Activated CD8-positive, alpha-beta memory T cell treated with anti-CD3 and anti-CD28 coated beads, Interleukin-2, amount 50 U/mL, for 24 hours (primary cell): ENCODE results near the gene FADS3.

Source experiments
- DNase-seq: peaks from one replicate; pipeline ENCODE4 v3.0.0-alpha.2; 2020; ENCODE audit errors: extremely low read depth

Gene FADS3

GRCh38 chr11:61860054-61860903 is 31.1 kb downstream of the FADS3 start:
- no peak for DNase-seq

DNA sequence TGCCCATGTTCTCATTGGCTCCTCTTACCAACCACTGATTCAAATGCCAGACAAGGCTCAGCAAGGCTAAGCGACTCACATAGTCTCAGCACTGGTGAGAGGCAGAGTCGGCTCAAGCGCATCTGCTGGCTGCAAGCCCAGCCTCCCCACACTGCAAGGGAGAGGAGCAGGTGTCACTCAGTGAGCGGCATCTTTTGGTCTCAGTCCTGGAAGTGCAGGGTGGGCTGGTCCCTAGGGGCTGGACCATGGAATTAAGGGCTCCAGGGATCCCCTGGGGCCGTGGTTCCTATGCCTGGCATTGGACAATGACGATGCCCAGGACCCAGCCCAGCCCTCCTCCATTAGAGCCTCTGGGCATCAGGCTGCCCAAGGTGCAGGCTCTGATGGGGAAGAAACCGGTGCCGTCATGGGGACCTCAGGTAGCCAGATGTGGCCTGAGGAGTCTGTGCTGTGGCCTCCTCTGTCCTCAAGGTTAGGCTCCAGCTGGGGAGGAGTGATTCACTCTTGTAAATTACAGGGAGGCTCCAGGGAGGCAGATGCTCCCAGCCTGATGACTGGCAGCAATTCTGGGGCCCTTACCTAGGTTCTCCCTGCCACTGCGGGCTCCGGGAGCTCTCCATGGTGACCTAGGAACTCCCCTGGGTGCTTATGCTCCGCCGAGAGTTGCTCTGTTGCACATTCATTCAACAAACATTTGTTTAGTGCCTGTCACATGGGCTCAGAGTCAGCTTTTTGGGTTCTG is 35.2 kb downstream of the FADS3 start:
- no peak for DNase-seq

- no peak for DNase-seq
These were observed 36.2 kb downstream of the FADS3 start for GRCh38 chr11:61854966-61855714.

GRCh38 chr11:61854206-61854895 is 37.0 kb downstream of the FADS3 start:
- no peak for DNase-seq

- no peak for DNase-seq
These were observed 37.6 kb downstream of the FADS3 start for GRCh38 chr11:61853698-61854169.

DNA sequence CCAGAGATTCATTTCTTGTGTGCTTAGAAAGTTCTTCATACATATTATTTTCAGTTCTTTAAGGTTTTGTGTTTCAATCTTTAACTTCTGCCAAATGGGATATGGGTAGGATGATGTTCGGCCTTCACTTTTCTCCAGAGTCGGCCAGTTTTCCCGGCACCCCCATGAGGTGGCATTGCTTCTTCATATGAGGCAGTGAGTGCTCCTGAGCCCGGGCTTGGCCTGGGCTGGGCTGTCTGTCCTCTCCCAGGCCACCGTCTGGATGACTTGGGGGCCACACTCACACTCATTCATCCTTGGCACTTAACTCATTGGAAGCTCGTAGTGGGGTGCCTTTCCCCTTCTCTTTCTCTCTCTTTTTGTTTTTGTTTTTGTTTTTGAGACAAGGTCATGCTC is 39.4 kb downstream of the FADS3 start:
- no peak for DNase-seq

DNA sequence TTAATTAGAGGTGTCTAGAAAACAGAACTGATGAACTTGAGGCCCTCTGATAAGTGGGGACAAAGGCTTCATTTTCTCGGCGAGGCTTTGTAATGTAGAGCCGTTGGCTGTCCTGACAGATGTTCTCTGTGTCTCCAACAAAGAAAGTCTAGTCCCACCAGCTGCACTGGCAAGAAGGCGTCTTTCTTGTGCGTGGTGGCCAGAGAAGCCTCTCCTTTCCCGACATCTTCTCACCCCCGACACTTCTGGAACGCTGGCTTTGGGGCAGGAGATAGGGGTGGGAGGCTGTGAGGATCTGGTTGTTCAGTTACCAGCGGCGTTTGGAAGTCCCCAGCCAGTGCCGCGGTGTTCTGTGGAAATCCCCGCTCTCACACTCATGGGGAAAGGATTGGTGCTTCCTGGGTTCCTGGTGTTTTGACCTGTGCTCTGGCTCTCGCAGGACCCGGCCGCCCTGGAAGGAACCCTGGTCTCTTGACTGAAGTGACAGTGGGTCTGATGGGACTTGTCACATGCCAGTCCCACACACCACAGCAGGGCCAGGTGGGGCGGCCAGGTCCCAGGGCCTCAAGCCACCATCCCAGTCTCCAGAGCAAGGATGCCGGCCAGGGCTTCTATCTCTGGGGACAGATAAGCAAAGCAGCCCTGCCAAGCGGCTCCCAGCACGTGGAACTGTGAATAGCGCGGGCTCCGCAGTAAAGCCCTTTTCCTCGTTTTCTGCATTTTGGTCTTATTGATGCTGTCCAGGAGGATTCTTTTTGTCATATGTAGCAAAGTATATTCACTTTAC is 40.0 kb downstream of the FADS3 start:
- DNase-seq: no peak

DNA sequence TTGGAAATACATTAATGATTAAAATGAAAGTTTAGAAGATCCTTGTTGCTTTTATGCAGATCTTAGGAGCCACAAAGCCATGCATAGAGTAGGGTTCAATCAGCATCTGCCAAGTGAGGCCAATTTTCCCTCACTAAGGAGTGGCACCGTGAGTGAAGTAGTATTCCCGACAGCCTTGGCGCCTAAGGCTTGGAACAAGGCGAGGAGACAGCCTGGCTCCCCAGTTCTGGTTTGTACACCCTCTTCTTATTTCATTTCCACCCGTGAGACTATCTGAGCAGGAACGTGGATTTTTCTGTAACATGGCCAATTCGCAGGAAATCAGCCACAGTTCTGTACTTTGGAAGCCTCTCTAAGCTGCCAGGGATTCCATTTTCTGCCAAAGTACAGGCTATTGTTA is 40.7 kb downstream of the FADS3 start:
- DNase-seq: no peak

DNA sequence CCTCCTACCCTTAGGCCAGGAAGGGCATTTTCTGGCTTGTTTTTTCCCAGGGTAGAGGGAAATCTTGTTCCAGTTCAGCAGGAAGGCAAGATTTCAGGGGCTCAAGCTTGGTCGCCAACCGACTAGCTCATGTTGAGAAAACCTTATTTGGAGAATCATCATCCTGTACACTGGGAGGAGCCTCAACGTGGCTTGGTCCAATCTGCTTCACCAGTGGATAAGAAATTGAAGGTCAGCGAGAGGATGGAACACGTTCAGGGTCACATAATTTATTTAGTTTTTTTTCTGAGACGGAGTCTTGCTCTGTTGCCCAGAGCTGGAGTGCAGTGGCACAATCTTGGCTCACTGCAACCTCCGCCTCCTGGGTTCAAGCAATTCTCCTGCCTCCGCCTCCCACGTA is 42.7 kb downstream of the FADS3 start:
- DNase-seq: no peak

GRCh38 chr11:61847914-61848581 is 43.3 kb downstream of the FADS3 start:
- no peak for DNase-seq

GRCh38 chr11:61846362-61847020 is 44.9 kb downstream of the FADS3 start:
- no peak for DNase-seq

DNA sequence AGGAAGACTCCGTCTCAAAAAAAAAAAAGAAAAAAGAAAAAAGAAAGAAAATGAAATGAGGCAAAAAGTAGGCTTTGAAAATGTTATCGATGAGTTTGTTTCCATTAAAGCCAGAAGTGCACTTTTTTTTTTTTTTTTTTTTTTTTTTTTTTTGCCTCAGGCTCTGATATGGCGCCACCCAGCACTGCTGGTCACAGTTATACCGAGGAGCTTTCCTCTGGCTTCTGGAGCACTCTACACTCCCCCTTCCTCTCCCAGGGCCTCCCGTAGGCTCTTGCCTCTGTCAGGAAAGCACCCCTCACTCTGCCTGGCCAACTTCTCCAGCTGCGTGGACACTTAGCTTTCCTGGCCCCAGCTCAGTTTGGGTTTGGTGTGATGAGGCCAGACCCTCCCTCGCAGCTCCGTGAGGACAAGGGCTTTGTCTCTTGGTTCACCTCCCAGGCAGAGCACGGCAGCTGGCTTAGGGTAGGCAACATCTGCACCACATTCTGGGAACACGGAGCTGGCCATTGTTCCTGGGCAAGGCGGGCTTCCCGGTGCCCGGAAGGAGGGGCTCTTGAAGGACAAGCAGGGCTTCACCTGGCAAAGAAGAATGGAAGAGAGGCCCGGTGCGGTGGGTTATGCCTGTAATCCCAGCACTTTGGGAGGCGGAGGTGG is 46.3 kb downstream of the FADS3 start:
- no peak for DNase-seq

- no peak for DNase-seq
These were observed 48.9 kb downstream of the FADS3 start for GRCh38 chr11:61842528-61842820.

DNA sequence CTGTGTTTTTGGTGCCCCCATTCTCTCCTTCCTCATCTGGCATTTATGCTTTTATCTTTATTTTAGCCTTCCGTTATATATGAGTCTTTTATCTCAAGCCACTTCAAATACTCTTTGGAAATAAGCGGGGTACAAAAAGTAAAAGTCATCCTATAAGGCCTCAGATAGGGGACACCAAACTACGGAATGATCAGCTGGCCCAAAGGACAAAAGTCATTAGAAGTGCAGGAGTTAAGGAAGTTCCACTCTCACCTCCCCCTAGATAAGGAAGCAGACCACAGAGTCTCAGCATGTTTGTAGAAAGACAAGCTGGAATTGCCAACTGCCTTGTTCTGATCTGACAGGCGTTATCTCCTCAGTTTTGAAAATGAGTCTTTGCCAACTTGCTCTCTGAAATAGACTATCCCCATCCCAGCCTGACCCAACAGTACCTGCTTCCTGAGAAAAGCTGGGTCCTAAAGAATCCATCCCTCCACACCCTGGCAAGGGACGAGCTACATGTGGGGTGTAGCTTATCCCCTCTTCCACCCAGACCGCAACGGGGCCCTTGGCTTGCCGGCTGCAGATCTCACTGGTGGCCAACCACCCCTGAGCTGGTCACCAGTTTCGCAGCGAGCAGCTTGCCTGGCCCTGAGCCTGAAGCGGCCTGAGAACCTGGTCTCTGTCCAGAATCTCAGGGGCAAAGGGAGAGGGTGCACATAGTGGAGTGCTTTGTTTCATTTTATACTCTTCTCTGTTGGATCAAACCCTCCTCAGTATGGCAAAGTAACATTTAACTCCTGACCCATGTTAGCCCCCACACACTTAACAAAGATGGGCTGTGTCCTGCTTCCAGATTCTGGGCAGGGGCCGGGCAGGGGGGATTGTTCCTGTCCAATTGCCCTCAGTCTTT is 49.5 kb downstream of the FADS3 start:
- DNase-seq: no peak

DNA sequence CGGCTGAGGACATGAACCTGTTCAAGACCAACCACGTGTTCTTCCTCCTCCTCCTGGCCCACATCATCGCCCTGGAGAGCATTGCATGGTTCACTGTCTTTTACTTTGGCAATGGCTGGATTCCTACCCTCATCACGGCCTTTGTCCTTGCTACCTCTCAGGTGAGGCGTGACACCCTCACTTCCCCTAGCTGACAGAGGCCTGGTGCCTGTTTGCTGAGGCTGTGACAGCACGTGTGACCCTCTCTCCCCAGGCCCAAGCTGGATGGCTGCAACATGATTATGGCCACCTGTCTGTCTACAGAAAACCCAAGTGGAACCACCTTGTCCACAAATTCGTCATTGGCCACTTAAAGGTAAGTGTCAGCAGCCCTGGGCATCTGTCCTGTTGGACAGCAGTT is 51.0 kb downstream of the FADS3 start:
- no peak for DNase-seq

DNA sequence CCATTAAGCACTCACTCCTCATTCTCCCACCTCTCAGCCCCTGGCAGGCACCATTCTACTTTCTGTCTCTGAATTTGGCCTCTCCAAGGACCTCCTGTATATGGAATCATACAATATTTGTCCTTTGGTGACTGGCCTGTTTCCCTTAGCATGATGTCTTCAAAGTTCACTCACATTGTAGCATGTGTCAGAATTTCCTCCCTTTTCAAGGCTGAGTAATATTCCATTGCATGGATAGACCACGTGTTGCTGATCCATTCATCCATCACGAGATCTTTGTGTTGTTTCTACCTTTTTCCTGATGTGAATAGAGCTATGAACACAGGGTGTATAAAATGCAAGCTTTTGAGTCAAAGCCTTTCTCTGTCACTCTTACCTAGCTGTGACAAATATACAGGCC is 51.6 kb downstream of the FADS3 start:
- no peak for DNase-seq

- DNase-seq: no peak
These were observed 52.4 kb downstream of the FADS3 start for GRCh38 chr11:61838921-61839320.

DNA sequence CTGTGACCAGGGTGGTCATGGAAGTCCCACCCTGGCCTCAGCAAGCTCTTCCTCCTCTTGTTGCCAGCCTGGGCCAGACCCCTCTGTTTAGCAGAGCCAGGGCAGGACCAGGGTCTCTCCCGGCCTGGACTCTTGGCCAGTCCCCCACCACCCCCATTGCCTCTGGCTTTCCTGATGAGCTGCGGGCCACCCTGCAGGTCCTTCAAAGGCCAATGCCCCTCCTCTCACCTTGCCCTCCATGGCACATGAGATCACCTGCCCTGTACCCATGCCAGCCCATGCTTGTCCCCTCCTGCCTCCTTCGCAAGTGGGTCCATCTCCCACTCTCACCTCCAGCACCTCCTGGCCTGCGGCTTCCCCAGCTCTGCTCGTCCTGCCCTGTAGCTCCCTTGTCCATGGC is 52.8 kb downstream of the FADS3 start:
- DNase-seq: no peak
